Neural progenitor cell (in vitro differentiated cells): ENCODE results near the gene HTT-AS. TPM values are rescaled to one million over a fixed set of nuclear protein-coding genes. Genes with fewer than 3 reads are reported as not detected.

Experiments used
- DNase-seq: peaks from one replicate; pipeline ENCODE4 v3.0.0-alpha.2; 2016; ENCODE audit warnings: low spot score
- H2AFZ ChIP-seq: fragments of 200-600 bp; sonication (generic); replicated peaks from 2 replicates; pipeline ENCODE4 v1.6.1; 2016; ENCODE audit warnings: antibody characterized with exemption
- H3F3A ChIP-seq: fragments of 200-600 bp; sonication (generic); 2 replicates; pipeline ENCODE4 v1.6.1; 2016; ENCODE audit warnings: antibody characterized with exemption, low read depth
- H3K27ac ChIP-seq: fragments of 200-600 bp; sonication (generic); 2 replicates; pipeline ENCODE4 v1.5.1; 2016; ENCODE audit warnings: mild to moderate bottlenecking
- H3K27me3 ChIP-seq: fragments of 200-600 bp; sonication (generic); 2 replicates; pipeline ENCODE4 v1.6.1; 2016; ENCODE audit warnings: mild to moderate bottlenecking, moderate library complexity
- H3K36me3 ChIP-seq: fragments of 200-600 bp; sonication (generic); 2 replicates; pipeline ENCODE4 v1.5.1; 2016
- H3K4me1 ChIP-seq: fragments of 200-600 bp; sonication (generic); 2 replicates; pipeline ENCODE4 v1.6.1; 2016; ENCODE audit warnings: mixed run types
- H3K4me2 ChIP-seq: fragments of 200-600 bp; sonication (generic); 2 replicates; pipeline ENCODE4 v1.6.1; 2016
- H3K4me3 ChIP-seq: fragments of 200-600 bp; sonication (generic); 2 replicates; pipeline ENCODE4 v1.5.1; 2016
- H3K79me2 ChIP-seq: fragments of 200-600 bp; sonication (generic); 2 replicates; pipeline ENCODE4 v1.6.1; 2016; ENCODE audit warnings: low read depth
- H3K9ac ChIP-seq: fragments of 200-600 bp; sonication (generic); 2 replicates; pipeline ENCODE4 v1.6.1; 2016
- H3K9me3 ChIP-seq: fragments of 200-600 bp; sonication (generic); 2 replicates; pipeline ENCODE4 v1.5.1; 2016; ENCODE audit warnings: low read depth
- H4K20me1 ChIP-seq: fragments of 200-600 bp; sonication (generic); 2 replicates; pipeline ENCODE4 v1.6.1; 2016; ENCODE audit warnings: low read depth
- H3K27ac Mint-ChIP-seq: 3 replicates; pipeline ENCODE4 v1.8.0; 2021; ENCODE audit warnings: mixed read lengths
- H3K27me3 Mint-ChIP-seq: 2 replicates; pipeline ENCODE4 v1.8.0; 2022; ENCODE audit warnings: low read depth, mild to moderate bottlenecking, inconsistent platforms, moderate library complexity, mixed read lengths; ENCODE audit not compliant: insufficient read depth
- H3K36me3 Mint-ChIP-seq: 3 replicates; pipeline ENCODE4 v1.8.0; 2021; ENCODE audit warnings: mixed read lengths
- H3K4me1 Mint-ChIP-seq: 3 replicates; pipeline ENCODE4 v1.8.0; 2021; ENCODE audit warnings: mixed read lengths
- H3K4me3 Mint-ChIP-seq: 3 replicates; pipeline ENCODE4 v1.8.0; 2021; ENCODE audit warnings: mild to moderate bottlenecking, moderate library complexity, mixed read lengths
- H3K9me3 Mint-ChIP-seq: 3 replicates; pipeline ENCODE4 v1.8.0; 2020; ENCODE audit warnings: mixed read lengths
- EZH2 ChIP-seq: fragments of 200-600 bp; sonication (generic); IDR thresholded peaks from 2 replicates; pipeline ENCODE4 v1.6.1; 2017; ENCODE audit warnings: antibody characterized with exemption, mild to moderate bottlenecking, moderate library complexity
- EZH2phosphoT487 ChIP-seq: fragments of 200-600 bp; sonication (generic); IDR thresholded peaks from 2 replicates; pipeline ENCODE4 v1.6.1; 2017; ENCODE audit warnings: antibody characterized with exemption
- total RNA-seq: library from RNA; depleted of rRNA; stranded (reverse); fragments of >200 nt; gene quantifications from 2 replicates; pipeline ENCODE4 v1.2.3, GENCODE V29; 2015; ENCODE audit warnings: low replicate concordance
- TF ChIP-seq, protein P1 (sequence below): fragments of 200-600 bp; sonication (generic); IDR thresholded peaks from 2 replicates; pipeline ENCODE4 v1.5.1; 2017; ENCODE audit warnings: antibody characterized with exemption, mild to moderate bottlenecking

The HTT-AS gene
- total RNA-seq, 1 donor from 2014 or later, result not detected

DNA sequence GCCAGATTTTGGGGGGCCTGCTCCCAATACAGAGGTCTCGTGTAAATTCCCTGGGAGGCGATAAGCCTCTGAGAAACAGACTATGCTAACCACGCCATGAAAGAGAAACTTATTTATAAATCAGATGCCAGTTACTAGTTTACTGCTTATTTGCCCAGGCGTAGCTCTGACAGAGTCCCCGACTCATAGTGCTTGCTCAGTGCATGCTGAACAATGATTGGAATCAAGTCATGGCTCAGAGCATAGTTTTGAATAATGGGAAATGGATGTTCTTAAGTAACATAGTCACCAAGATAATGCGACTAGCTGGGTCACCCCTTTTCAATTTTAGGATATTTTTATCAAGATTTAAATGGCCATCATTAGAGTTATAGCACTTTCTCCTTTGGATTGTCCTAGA lies 40.0 kb upstream of the HTT-AS start:
- no peak overlapping the region for H3K4me3 Mint-ChIP-seq
- Histone ChIP-seq H4K20me1 (no peaks in the 10 kb centered on the region), H3K4me3 (no peak overlapping the region), H3K27ac (no peak overlapping the region), H3K79me2 (no peaks in the 10 kb centered on the region), H3K36me3 (no peaks in the 10 kb centered on the region), H2AFZ (no peak overlapping the region), H3K9me3 (no peaks in the 10 kb centered on the region), H3F3A (no peaks in the 10 kb centered on the region), H3K4me2 (no peak overlapping the region), H3K9ac (no peak overlapping the region), H3K4me1 (no peaks in the 10 kb centered on the region), H3K27me3 (no peaks in the 10 kb centered on the region)
- H3K36me3 Mint-ChIP-seq, result peaks cover 45% of the 10 kb centered on the region
- no peak overlapping the region for H3K27ac Mint-ChIP-seq
- no peaks in the 10 kb centered on the region for H3K4me1 Mint-ChIP-seq
- TF ChIP-seq EZH2, result no peak
- TF ChIP-seq, protein P1, sequence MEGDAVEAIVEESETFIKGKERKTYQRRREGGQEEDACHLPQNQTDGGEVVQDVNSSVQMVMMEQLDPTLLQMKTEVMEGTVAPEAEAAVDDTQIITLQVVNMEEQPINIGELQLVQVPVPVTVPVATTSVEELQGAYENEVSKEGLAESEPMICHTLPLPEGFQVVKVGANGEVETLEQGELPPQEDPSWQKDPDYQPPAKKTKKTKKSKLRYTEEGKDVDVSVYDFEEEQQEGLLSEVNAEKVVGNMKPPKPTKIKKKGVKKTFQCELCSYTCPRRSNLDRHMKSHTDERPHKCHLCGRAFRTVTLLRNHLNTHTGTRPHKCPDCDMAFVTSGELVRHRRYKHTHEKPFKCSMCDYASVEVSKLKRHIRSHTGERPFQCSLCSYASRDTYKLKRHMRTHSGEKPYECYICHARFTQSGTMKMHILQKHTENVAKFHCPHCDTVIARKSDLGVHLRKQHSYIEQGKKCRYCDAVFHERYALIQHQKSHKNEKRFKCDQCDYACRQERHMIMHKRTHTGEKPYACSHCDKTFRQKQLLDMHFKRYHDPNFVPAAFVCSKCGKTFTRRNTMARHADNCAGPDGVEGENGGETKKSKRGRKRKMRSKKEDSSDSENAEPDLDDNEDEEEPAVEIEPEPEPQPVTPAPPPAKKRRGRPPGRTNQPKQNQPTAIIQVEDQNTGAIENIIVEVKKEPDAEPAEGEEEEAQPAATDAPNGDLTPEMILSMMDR, result no peak
- no peak for TF ChIP-seq EZH2phosphoT487
- no peaks in the 10 kb centered on the region for H3K9me3 Mint-ChIP-seq
- no peak for DNase-seq
- H3K27me3 Mint-ChIP-seq, result peaks cover 2% of the 10 kb centered on the region

DNA sequence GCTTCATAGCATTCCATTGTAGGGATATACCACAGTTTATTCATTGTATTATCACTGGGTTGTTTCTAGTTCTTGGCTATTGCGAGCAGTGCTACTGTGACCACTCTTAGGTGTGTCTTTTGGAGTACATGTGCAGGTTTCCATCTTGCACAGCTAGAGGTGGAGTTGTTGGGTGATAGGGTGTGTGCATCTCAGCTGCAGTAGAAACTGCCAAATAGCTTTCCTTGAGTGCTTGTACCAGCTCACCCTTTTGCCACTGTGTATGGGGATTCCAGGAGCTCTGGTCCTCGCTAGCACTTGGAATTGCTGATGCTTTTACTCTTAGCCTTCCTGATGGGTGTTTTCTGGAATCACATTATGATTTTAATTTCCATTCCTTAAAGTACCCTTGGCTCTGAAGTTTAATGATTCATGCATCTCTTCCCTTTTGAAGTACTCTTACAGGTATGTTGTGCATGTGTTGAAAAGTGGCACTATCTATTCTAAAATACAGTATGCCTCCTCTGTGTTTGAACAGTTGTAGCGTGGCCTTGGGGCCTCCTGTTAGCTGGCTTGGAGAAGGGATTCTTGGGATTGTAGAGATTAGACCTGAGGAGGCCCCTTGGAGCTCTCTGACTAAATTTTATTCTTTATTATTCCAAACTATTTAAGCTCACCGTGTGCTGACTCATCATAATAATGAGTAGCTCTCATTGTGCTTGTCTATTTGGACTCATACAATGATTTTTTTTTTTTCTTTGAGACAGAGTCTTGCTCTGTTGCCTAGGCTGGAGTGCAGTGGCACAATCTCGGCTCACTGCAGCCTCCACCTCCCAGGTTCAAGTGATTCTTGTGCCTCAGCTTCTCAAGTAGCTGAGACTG lies 38.5 kb upstream of the HTT-AS start:
- H3K9me3 ChIP-seq, result no peaks in the 10 kb centered on the region
- H2AFZ ChIP-seq, result no peak overlapping the region
- no peak overlapping the region for H3K27ac Mint-ChIP-seq
- H3K4me1 ChIP-seq, result no peaks in the 10 kb centered on the region
- H3K27me3 ChIP-seq, result no peaks in the 10 kb centered on the region
- peaks cover 50% of the 10 kb centered on the region for H3K36me3 Mint-ChIP-seq
- no peak overlapping the region for H3K27ac ChIP-seq
- peaks cover 2% of the 10 kb centered on the region for H3K27me3 Mint-ChIP-seq
- H3K9me3 Mint-ChIP-seq, result no peaks in the 10 kb centered on the region
- H3K9ac ChIP-seq, result no peak overlapping the region
- no peak overlapping the region for H3K4me2 ChIP-seq
- TF ChIP-seq, protein P1, result no peak
- TF ChIP-seq EZH2phosphoT487 (no peak), EZH2 (no peak)
- H3K79me2 ChIP-seq, result no peaks in the 10 kb centered on the region
- H3K4me3 ChIP-seq, result no peak overlapping the region
- no peaks in the 10 kb centered on the region for H3K36me3 ChIP-seq
- H3K4me1 Mint-ChIP-seq, result no peaks in the 10 kb centered on the region
- no peak for DNase-seq
- no peaks in the 10 kb centered on the region for H4K20me1 ChIP-seq
- no peaks in the 10 kb centered on the region for H3F3A ChIP-seq
- no peak overlapping the region for H3K4me3 Mint-ChIP-seq

DNA sequence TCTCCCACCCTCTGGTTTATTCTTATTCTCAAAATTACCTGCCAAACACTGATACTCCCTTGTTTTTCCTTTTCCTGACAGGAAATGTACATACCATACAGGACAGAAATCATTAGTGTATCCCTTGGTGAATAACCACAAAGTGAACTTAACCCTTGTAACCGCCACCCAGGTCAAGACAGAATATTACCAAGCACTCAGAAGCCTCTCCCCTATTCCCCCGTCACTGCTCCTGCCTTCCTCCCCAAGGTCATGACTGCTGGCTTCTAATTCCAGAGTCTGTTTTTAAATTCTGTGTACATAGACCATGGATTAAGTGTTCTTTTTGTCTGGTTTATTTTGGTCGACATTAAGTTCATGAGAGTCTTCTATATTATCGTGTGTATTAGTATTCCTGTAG lies 37.9 kb upstream of the HTT-AS start:
- Mint-ChIP-seq H3K36me3 (peaks cover 52% of the 10 kb centered on the region), H3K4me1 (no peaks in the 10 kb centered on the region), H3K27ac (no peak overlapping the region), H3K4me3 (no peak overlapping the region), H3K27me3 (peaks cover 2% of the 10 kb centered on the region), H3K9me3 (no peaks in the 10 kb centered on the region)
- Histone ChIP-seq H3K4me3 (no peak overlapping the region), H3F3A (no peaks in the 10 kb centered on the region), H4K20me1 (no peaks in the 10 kb centered on the region), H3K4me2 (no peak overlapping the region), H3K4me1 (no peaks in the 10 kb centered on the region), H3K79me2 (no peaks in the 10 kb centered on the region), H3K27me3 (no peaks in the 10 kb centered on the region), H3K36me3 (no peaks in the 10 kb centered on the region), H3K9ac (no peak overlapping the region), H3K9me3 (no peaks in the 10 kb centered on the region), H3K27ac (no peak overlapping the region), H2AFZ (no peak overlapping the region)
- DNase-seq, result no peak
- TF ChIP-seq, protein P1, result no peak
- TF ChIP-seq EZH2phosphoT487, result no peak
